ENCODE data around the gene GAP43.

GAP43 gene

DNA sequence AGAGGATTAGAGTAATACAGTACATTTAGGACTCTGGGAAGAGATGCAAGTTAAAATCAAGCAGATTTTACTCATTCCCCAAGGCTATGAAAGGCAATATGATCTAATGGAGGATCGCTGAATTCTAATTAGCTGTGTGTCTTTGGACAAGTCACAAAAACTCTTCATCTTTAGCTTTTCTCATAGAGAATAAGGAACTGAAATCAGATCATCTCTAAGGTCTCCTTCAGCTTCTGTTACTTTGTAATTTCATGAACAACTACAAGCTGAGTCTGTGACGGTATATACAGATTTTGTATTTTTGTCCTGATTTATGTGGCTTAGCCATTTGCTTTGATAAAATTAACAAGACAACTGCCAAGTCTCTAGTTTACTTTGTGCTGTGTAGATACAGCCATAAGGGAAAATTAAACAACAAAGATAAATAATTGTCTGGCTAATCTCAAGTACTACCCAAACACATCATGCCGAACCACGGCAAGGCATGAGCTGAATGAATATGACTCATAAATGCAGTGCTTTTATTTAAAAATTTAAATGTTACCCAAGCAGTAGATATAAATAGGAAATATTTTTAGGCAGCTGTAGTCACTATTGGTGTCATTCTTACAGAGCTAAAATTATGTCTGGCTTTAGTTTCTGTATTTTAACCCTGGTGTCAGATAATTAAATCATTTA lies 81.5 kb downstream of the GAP43 start:
- H3K4me3 ChIP-seq (ENCODE audit: low read depth, low read length) = no peak overlapping the region
- no peak for DNase-seq (ENCODE audit: low read depth)
- TF ChIP-seq, protein P1, sequence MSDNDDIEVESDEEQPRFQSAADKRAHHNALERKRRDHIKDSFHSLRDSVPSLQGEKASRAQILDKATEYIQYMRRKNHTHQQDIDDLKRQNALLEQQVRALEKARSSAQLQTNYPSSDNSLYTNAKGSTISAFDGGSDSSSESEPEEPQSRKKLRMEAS (IDR thresholded peaks at IDR 0.05; ENCODE audit: low read depth, low read length) = no peak
- TF ChIP-seq MYC (IDR thresholded peaks at IDR 0.05; ENCODE audit: low read depth, low read length) (no peak), POLR2A (IDR thresholded peaks at IDR 0.05; ENCODE audit: extremely low read depth, insufficient read length) (no peak)
- TF ChIP-seq, protein P2, sequence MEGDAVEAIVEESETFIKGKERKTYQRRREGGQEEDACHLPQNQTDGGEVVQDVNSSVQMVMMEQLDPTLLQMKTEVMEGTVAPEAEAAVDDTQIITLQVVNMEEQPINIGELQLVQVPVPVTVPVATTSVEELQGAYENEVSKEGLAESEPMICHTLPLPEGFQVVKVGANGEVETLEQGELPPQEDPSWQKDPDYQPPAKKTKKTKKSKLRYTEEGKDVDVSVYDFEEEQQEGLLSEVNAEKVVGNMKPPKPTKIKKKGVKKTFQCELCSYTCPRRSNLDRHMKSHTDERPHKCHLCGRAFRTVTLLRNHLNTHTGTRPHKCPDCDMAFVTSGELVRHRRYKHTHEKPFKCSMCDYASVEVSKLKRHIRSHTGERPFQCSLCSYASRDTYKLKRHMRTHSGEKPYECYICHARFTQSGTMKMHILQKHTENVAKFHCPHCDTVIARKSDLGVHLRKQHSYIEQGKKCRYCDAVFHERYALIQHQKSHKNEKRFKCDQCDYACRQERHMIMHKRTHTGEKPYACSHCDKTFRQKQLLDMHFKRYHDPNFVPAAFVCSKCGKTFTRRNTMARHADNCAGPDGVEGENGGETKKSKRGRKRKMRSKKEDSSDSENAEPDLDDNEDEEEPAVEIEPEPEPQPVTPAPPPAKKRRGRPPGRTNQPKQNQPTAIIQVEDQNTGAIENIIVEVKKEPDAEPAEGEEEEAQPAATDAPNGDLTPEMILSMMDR (IDR thresholded peaks at IDR 0.05; ENCODE audit: low read depth, low read length) = no peak

DNA sequence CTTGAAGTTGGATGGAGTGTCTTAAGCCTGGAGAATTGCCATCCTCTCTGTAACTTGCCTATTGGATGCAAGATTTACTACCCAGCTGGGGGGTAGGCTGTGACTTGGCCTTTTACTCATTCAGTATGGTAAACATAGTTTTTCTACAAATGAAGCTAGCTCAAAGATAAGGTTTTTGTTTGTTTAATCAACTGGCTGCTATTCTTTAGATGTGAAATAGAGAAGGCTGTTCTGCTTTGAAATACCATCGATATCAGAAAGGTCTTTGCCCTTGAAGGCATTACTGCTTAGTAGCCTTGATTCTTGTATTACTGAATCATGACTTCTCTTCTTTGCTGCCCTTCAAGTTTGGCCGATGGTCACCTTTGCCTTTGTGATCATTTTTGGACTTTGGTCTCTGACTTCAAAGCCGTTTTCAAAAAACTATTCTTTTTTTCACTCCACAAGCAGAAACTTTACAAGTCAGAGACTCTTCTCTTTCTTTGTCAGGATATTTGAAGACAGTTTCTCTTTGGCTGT lies 83.1 kb downstream of the GAP43 start:
- H3K4me3 ChIP-seq (ENCODE audit: low read depth, low read length) = no peak overlapping the region
- TF ChIP-seq, protein P1 (IDR thresholded peaks at IDR 0.05; ENCODE audit: low read depth, low read length) = no peak
- no peak for TF ChIP-seq MYC (IDR thresholded peaks at IDR 0.05; ENCODE audit: low read depth, low read length)
- TF ChIP-seq, protein P2 (IDR thresholded peaks at IDR 0.05; ENCODE audit: low read depth, low read length) = no peak
- no peak for TF ChIP-seq POLR2A (IDR thresholded peaks at IDR 0.05; ENCODE audit: extremely low read depth, insufficient read length)
- no peak for DNase-seq (ENCODE audit: low read depth)

DNA sequence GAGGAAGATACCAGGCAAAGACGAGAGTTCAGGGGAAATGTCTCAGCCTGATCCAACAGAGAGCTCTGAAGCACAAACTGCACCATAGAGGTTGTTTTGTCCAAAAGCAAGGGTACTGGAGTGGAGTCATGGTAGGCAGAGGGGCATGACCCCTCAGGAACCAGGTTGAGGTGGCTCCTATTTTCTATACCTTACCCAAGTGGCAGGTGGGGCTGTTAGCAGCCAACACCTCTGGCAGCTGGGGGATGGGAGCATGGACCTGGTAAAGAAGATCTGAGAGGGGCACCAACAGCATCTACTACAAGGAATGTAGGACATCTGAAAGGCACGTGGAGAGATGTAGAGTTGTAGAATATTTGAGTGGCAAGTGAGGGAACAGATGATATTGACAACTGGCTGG lies 85.2 kb downstream of the GAP43 start:
- no peak for DNase-seq (ENCODE audit: low read depth)
- TF ChIP-seq, protein P2 (IDR thresholded peaks at IDR 0.05; ENCODE audit: low read depth, low read length) = no peak
- H3K4me3 ChIP-seq (ENCODE audit: low read depth, low read length) = no peak overlapping the region

DNA sequence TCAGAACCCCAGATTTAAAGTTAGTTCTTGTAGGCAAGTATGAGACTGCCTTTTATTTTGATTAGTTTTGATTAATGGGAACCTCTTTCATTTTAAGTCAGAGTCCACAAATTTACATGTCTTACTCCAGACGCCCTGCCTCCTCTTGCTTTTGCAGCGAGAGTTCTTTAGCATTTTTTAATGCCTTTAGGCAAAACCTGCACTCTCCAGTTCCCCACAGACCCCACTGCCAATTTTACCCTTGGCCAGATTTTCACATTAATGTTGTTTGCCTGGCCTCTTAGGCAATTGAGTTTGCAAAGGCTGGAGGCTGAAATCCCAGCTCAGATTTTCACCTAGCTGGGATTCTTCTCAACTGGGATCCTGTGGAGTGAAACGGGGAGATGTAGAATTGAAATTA lies 85.8 kb downstream of the GAP43 start:
- no peak for DNase-seq (ENCODE audit: low read depth)
- no peak for TF ChIP-seq POLR2A (IDR thresholded peaks at IDR 0.05; ENCODE audit: extremely low read depth, insufficient read length)
- TF ChIP-seq, protein P2 (IDR thresholded peaks at IDR 0.05; ENCODE audit: low read depth, low read length) = no peak
- no peak for TF ChIP-seq MYC (IDR thresholded peaks at IDR 0.05; ENCODE audit: low read depth, low read length)
- TF ChIP-seq, protein P1 (IDR thresholded peaks at IDR 0.05; ENCODE audit: low read depth, low read length) = no peak

DNA sequence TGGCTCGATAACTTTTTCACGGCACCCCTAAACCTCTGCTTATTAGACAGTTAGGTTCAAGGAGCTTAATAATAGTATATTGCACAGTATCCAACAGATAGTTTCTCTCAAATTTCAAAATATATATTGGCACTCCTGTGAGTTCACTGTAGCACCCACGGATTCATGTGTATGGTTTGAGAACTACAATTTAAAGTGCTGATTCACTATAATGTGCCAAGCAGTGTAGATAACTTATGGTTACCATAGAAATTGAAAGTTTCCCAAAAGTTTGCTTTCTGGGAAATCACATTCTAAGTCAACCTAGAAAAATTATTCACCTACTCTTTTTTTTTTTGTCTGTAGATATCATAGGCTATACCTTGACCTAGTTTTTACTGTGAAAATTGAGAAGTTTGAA lies 86.6 kb downstream of the GAP43 start:
- no peak overlapping the region for H3K4me3 ChIP-seq (ENCODE audit: low read depth, low read length)
- TF ChIP-seq MYC (IDR thresholded peaks at IDR 0.05; ENCODE audit: low read depth, low read length) (no peak), POLR2A (IDR thresholded peaks at IDR 0.05; ENCODE audit: extremely low read depth, insufficient read length) (no peak)
- TF ChIP-seq, protein P1 (IDR thresholded peaks at IDR 0.05; ENCODE audit: low read depth, low read length) = no peak
- TF ChIP-seq, protein P2 (IDR thresholded peaks at IDR 0.05; ENCODE audit: low read depth, low read length) = no peak
- DNase-seq (ENCODE audit: low read depth) = no peak

More for the DNA sequence above, 85.8 kb downstream of the GAP43 start:
- no peak overlapping the region for H3K4me3 ChIP-seq (ENCODE audit: low read depth, low read length)
